K562 (cell line): ENCODE measurements around the gene CXCL17. TPM values are rescaled to one million over a fixed set of nuclear protein-coding genes. Genes with fewer than 3 reads are reported as not detected.
A peak's percentile ranks its signal among the peaks of the same experiment; 100 is the strongest.

Experiments used
- CTBP1 ChIP-seq: fragments of 450-650 bp; IDR thresholded peaks from 2 replicates; pipeline ENCODE4 v1.6.1; 2016; ENCODE audit warnings: borderline replicate concordance
- CUX1 ChIP-seq: fragments of 200-800 bp; sonication (Bioruptor generic); IDR thresholded peaks from 2 replicates; pipeline ENCODE4 v1.6.1; 2016; ENCODE audit warnings: missing genetic modification characterization, missing compliant biosample characterization
- E2F3 ChIP-seq: fragments of 250-450 bp; sonication (Bioruptor Pico); IDR thresholded peaks from 2 replicates; pipeline ENCODE4 v1.4.0; 2020; ENCODE audit warnings: mild to moderate bottlenecking
- FOXP4 ChIP-seq: sonication (generic); formaldehyde crosslinking; IDR thresholded peaks from 2 replicates; pipeline ENCODE4 v1.8.0; 2022; ENCODE audit warnings: mild to moderate bottlenecking, missing genetic modification reagents, borderline replicate concordance
- SETDB1 ChIP-seq: IDR thresholded peaks from one replicate; pipeline ENCODE4 v1.6.1; 2012; ENCODE audit warnings: low read length, control low read depth, inconsistent platforms
- TEAD4 ChIP-seq, 2 experiments: sonication (generic) in 1 of 2; formaldehyde crosslinking in 1 of 2; IDR thresholded peaks; 2 replicates each; pipeline versions ENCODE4 v1.6.1 to v1.8.0; 2012 to 2022; ENCODE audit warnings: borderline replicate concordance in 1 of 2, inconsistent platforms in 1 of 2, low read length in 1 of 2, mild to moderate bottlenecking in 1 of 2, missing genetic modification reagents in 1 of 2
- ZNF184 ChIP-seq: sonication (generic); formaldehyde crosslinking; IDR thresholded peaks from 2 replicates; pipeline ENCODE4 v1.5.0; 2020; ENCODE audit warnings: missing genetic modification reagents
- ZNF584 ChIP-seq: fragments of 200-800 bp; sonication (Bioruptor generic); IDR thresholded peaks from 2 replicates; pipeline ENCODE4 v1.6.1; 2016; ENCODE audit warnings: low read depth, mild to moderate bottlenecking, missing genetic modification characterization, missing compliant biosample characterization
- ZNF609 ChIP-seq: sonication (generic); formaldehyde crosslinking; IDR thresholded peaks from 2 replicates; pipeline ENCODE4 v1.8.1; 2023; ENCODE audit warnings: missing genetic modification reagents, mild to moderate bottlenecking, borderline replicate concordance
- polyA plus RNA-seq, 8 experiments: library from polyadenylated mRNA; depleted of rRNA in 4 of 8; stranded (reverse) in 5 of 8; unstranded in 3 of 8; fragments of >200 nt; fragmentation: Nextera tagmentation in 2 of 8; fragmentation: Illumina TruSeq in 1 of 8; extraction: Ambion mirVana in 2 of 8; extraction: Trizol in 1 of 8; gene quantifications; 2 replicates each; pipeline versions ENCODE4 v1.2.1 to v1.2.3, GENCODE V29; 2011 to 2014; ENCODE audit warnings: inconsistent platforms in 1 of 8, missing spikeins in 1 of 8
- total RNA-seq, 7 experiments: library from RNA; depleted of rRNA in 6 of 7; stranded (reverse); fragments of >200 nt in 6 of 7; fragmentation: Illumina TruSeq in 2 of 7; extraction: Trizol in 2 of 7; gene quantifications; 2 replicates each; pipeline versions ENCODE4 v1.2.1 to v1.2.3, GENCODE V29; 2011 to 2021; ENCODE audit warnings: low replicate concordance in 1 of 7

Gene CXCL17
- total and polyA plus RNA-seq, 9 of the 15 experiments (the other 6 are each of a cell fraction or from before 2014, with no cell fraction given), result 0.10 to 0.15 TPM; not detected in 7

GRCh38 chr19:42433503-42434260 lies 9.1 kb downstream of the CXCL17 start (continued):
- TF ChIP-seq CUX1 (CRISPR knock-in tag), result no peak
- TF ChIP-seq ZNF584 (CRISPR knock-in tag), result 0 out of 2 replicates have a peak, but pooled peaks have one; percentile 49
- TF ChIP-seq E2F3, result peak; percentile 74; the same call in 1 of the 2 replicates
- no peak for TF ChIP-seq ZNF184 (CRISPR knock-in tag)
- no peak for TF ChIP-seq ZNF609
- TF ChIP-seq SETDB1, result no peak
- TF ChIP-seq TEAD4 (IDR thresholded peaks at IDR 0.05; ENCODE audit: low read length), result peak; percentile 53
- no peak for TF ChIP-seq TEAD4 (CRISPR knock-in tag; IDR thresholded peaks at IDR 0.05; ENCODE audit: borderline replicate concordance)
- TF ChIP-seq FOXP4, result no peak
- peak; percentile 80; the same call in 1 of the 2 replicates for TF ChIP-seq CTBP1
- TF ChIP-seq, all 486 proteins: peak for 52
